A673 (cell line): ENCODE results near the gene MYD88. TPM values are rescaled to one million over a fixed set of nuclear protein-coding genes. Genes with fewer than 3 reads are reported as not detected.

Experiments used
- BruUV-seq: library from RNA; stranded (reverse); fragments of 400-500 nt; replicated peaks from 2 replicates; lab custom pipeline; 2021; lab: Mats Ljungman, UMichigan
- CTCF ChIA-PET: fragments of 300-600 bp; sonication (Branson Sonifier 250); formaldehyde crosslinking; loops from one replicate; lab custom pipeline; 2022; ENCODE audit warnings: antibody characterized with exemption; lab: Charles Lee
- POLR2A ChIA-PET: fragments of 300-600 bp; sonication (Branson Sonifier 250); formaldehyde crosslinking; loops from one replicate; lab custom pipeline; 2022; ENCODE audit warnings: antibody characterized with exemption; ENCODE audit not compliant: low non-redundant PET; lab: Charles Lee
- DNase-seq: peaks from one replicate; pipeline ENCODE4 v3.0.0-alpha.2; 2015; ENCODE audit warnings: low spot score
- H3K27ac ChIP-seq: fragments of 200-600 bp; sonication (generic); 2 replicates; pipeline ENCODE4 v1.5.1; 2016; ENCODE audit warnings: mixed run types, low read depth, mild to moderate bottlenecking, mixed read lengths, antibody characterized with exemption, low read length; ENCODE audit not compliant: poor library complexity, severe bottlenecking
- H3K27me3 ChIP-seq: fragments of 200-600 bp; sonication (generic); replicated peaks from 2 replicates; pipeline ENCODE4 v1.6.1; 2017; ENCODE audit warnings: mixed run types, low read depth, mild to moderate bottlenecking, mixed read lengths, antibody characterized with exemption, low read length; ENCODE audit not compliant: insufficient read depth, poor library complexity
- H3K36me3 ChIP-seq: fragments of 200-600 bp; sonication (generic); 2 replicates; pipeline ENCODE4 v1.6.1; 2016; ENCODE audit warnings: mixed run types, mild to moderate bottlenecking, mixed read lengths, antibody characterized with exemption, low read length; ENCODE audit not compliant: insufficient read depth, poor library complexity, severe bottlenecking
- H3K4me1 ChIP-seq: fragments of 200-600 bp; sonication (generic); 2 replicates; pipeline ENCODE4 v1.6.1; 2017; ENCODE audit warnings: mixed run types, mild to moderate bottlenecking, mixed read lengths, antibody characterized with exemption, low read length; ENCODE audit not compliant: insufficient read depth, poor library complexity, severe bottlenecking
- H3K4me3 ChIP-seq: fragments of 200-600 bp; sonication (generic); 2 replicates; pipeline ENCODE4 v1.5.1; 2016; ENCODE audit warnings: low read depth, mixed run types, mild to moderate bottlenecking, mixed read lengths, low read length; ENCODE audit not compliant: poor library complexity, severe bottlenecking
- H3K9me3 ChIP-seq: fragments of 200-600 bp; sonication (generic); 2 replicates; pipeline ENCODE4 v1.6.1; 2016; ENCODE audit warnings: mixed run types, low read depth, mild to moderate bottlenecking, mixed read lengths, antibody characterized with exemption, low read length; ENCODE audit not compliant: poor library complexity, severe bottlenecking
- CTCF ChIP-seq: fragments of 300-800, 200-600 bp; sonication (generic); conservative IDR thresholded peaks from 2 replicates; pipeline ENCODE4 v1.5.1; 2017; ENCODE audit warnings: low read depth, mild to moderate bottlenecking, antibody characterized with exemption, low read length, moderate library complexity, mixed read lengths
- EZH2 ChIP-seq: fragments of 200-600 bp; sonication (generic); IDR thresholded peaks from 2 replicates; pipeline ENCODE4 v1.6.1; 2017; ENCODE audit warnings: borderline replicate concordance, low read depth, mild to moderate bottlenecking, mixed read lengths, antibody characterized with exemption, low read length; ENCODE audit not compliant: poor library complexity, severe bottlenecking
- intact Hi-C: fragments of 100-400 bp; cut with micrococcal nuclease; formaldehyde crosslinking; loops from one replicate; pipeline ENCODE4 v1.10.0; 2022; ENCODE audit not compliant: unreplicated experiment
- total RNA-seq: library from RNA; stranded (reverse); gene quantifications from 2 replicates; pipeline ENCODE4 v1.2.3, GENCODE V29; 2021

MYD88 gene
- total RNA-seq, 1 experiment from 2014 or later = 11.9 TPM

GRCh38 chr3:38169027-38169317 is 30.5 kb downstream of the MYD88 start:
- Histone ChIP-seq H3K27me3 (no peaks in the 10 kb centered on the region), H3K36me3 (no peaks in the 10 kb centered on the region), H3K4me3 (no peak overlapping the region), H3K4me1 (peaks cover 6% of the 10 kb centered on the region), H3K27ac (peak overlapping the region; percentile 57), H3K9me3 (no peaks in the 10 kb centered on the region)
- TF ChIP-seq EZH2 (no peak), CTCF (no peak)
- intact Hi-C loops = no loop called here
- DNase-seq = no peak
- ChIA-PET POLR2A (no interaction called here), CTCF (no interaction called here)
- BruUV-seq = no TSS peak

GRCh38 chr3:38170722-38171121 is 32.3 kb downstream of the MYD88 start:
- Histone ChIP-seq H3K4me3 (no peak overlapping the region), H3K27ac (no peak overlapping the region), H3K27me3 (no peaks in the 10 kb centered on the region), H3K36me3 (no peaks in the 10 kb centered on the region), H3K9me3 (no peaks in the 10 kb centered on the region), H3K4me1 (peaks cover 6% of the 10 kb centered on the region)
- intact Hi-C loops = no loop called here
- no TSS peak for BruUV-seq
- ChIA-PET POLR2A (no interaction called here), CTCF (no interaction called here)
- no peak for DNase-seq
- TF ChIP-seq CTCF (no peak), EZH2 (no peak)

- Histone ChIP-seq H3K36me3 (no peaks in the 10 kb centered on the region), H3K27ac (no peak overlapping the region), H3K4me1 (peaks cover 6% of the 10 kb centered on the region), H3K27me3 (no peaks in the 10 kb centered on the region), H3K4me3 (no peak overlapping the region), H3K9me3 (no peaks in the 10 kb centered on the region)
- TF ChIP-seq EZH2 (no peak), CTCF (no peak)
- POLR2A ChIA-PET = no interaction called here
- intact Hi-C loops = no loop called here
- no TSS peak for BruUV-seq
- DNase-seq = no peak
- CTCF ChIA-PET = no interaction called here
Measured at GRCh38 chr3:38171622-38172021, 33.2 kb downstream of the MYD88 start.
